Breast epithelium (tissue), 4 donors: ENCODE results near the gene RSRC2. TPM values are rescaled to one million over a fixed set of nuclear protein-coding genes. Genes with fewer than 3 reads are reported as not detected.
"Not testable (repeated sequence)": the region's sequence is repeated elsewhere in the genome, so short reads cannot be mapped to it uniquely, and the experiment has no call there.

Experiments used
- DNase-seq, 2 donors: peaks; one replicate each; pipeline ENCODE4 v3.0.0-alpha.2; 2019; ENCODE audit warnings: low spot score in 2 of 2
- H3K27ac ChIP-seq, 2 donors: fragments of 200-600 bp; sonication (generic) in 1 of 2; one replicate each; pipeline ENCODE4 v1.5.1; 2016 to 2019; ENCODE audit warnings: mild to moderate bottlenecking in 1 of 2
- H3K27me3 ChIP-seq, 2 donors: fragments of 200-600 bp; sonication (generic) in 1 of 2; one replicate each; pipeline versions ENCODE4 v1.5.1 to v1.6.0; 2017 to 2019; ENCODE audit warnings: control low read depth in 1 of 2, mild to moderate bottlenecking in 1 of 2
- H3K36me3 ChIP-seq: fragments of 200-600 bp; one replicate; pipeline ENCODE4 v1.5.1; 2019
- H3K4me1 ChIP-seq, 2 donors: fragments of 200-600 bp; sonication (generic); one replicate each; pipeline ENCODE4 v1.5.1; 2016 to 2019; ENCODE audit warnings: control low read depth in 1 of 2
- H3K4me3 ChIP-seq, 3 donors: fragments of 200-600 bp; sonication (generic); 1 replicate in 2 of 3; 2 replicates in 1 of 3; pipeline ENCODE4 v1.5.1; 2016 to 2019; ENCODE audit warnings: mild to moderate bottlenecking in 3 of 3, moderate library complexity in 2 of 3
- H3K9me3 ChIP-seq, 2 donors: fragments of 200-600 bp; sonication (generic) in 1 of 2; one replicate each; pipeline ENCODE4 v1.5.1; 2016 to 2019; ENCODE audit warnings: control low read depth in 1 of 2
- POLR2A ChIP-seq: fragments of 450-650 bp; IDR thresholded peaks from one replicate; pipeline ENCODE4 v1.6.1; 2016; ENCODE audit warnings: antibody characterized with exemption, mild to moderate bottlenecking, moderate library complexity
- POLR2AphosphoS5 ChIP-seq, 3 donors: sonication (generic); formaldehyde crosslinking; IDR thresholded peaks; one replicate each; pipeline ENCODE4 v1.6.1; 2017; ENCODE audit warnings: antibody characterized with exemption in 3 of 3
- intact Hi-C: fragments of 100-400 bp; cut with DNase I; formaldehyde crosslinking; loops from one replicate; pipeline ENCODE4 v1.15.1; 2023; ENCODE audit warnings: low total_unique reads
- total RNA-seq, 3 donors: library from RNA; depleted of rRNA; stranded (reverse); fragments of >200 nt; gene quantifications; one replicate each; pipeline ENCODE4 v1.1.0, GENCODE V29; 2016
- TF ChIP-seq, protein P1 (sequence below), 3 donors: fragments of 450-650 bp; IDR thresholded peaks; one replicate each; pipeline ENCODE4 v1.5.1; 2016 to 2017; ENCODE audit warnings: antibody characterized with exemption in 3 of 3, mild to moderate bottlenecking in 3 of 3, moderate library complexity in 3 of 3

The RSRC2 gene
- total RNA-seq, 3 donors from 2014 or later = 85.5 to 122 (median 112) TPM

DNA sequence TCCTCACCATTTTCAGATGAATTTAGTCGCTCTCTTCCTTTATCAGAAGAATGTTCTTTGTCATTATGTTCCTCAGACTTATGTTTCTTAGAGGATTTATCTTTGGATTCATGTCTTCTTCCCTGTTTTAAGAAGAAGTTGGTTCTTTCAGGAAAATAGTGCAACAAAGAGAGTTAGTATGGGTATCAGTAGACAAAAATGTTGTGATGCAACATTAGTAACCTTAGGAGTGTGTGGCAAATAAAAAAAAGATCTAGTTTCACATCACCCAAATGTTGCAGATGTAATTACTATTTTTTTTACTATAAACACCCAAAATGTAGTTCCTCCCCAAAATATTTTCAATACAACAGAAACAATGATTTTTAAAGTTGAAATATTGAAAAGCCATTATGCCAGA, 7.8 kb downstream of the RSRC2 start:
- no peak overlapping the region for H3K27ac ChIP-seq
- H3K36me3 ChIP-seq = peaks cover 9% of the 10 kb centered on the region
- H3K4me1 ChIP-seq = peaks cover 4 to 18% of the 10 kb centered on the region in 2 donors
- intact Hi-C loops = loop anchor here (5.0 kb wide), 1 partner anchor 642 kb away; no protein-coding TSS in a partner anchor
- H3K27me3 ChIP-seq = no peaks in the 10 kb centered on the region
- no peak overlapping the region for H3K4me3 ChIP-seq
- no peak for DNase-seq
- TF ChIP-seq, protein P1, sequence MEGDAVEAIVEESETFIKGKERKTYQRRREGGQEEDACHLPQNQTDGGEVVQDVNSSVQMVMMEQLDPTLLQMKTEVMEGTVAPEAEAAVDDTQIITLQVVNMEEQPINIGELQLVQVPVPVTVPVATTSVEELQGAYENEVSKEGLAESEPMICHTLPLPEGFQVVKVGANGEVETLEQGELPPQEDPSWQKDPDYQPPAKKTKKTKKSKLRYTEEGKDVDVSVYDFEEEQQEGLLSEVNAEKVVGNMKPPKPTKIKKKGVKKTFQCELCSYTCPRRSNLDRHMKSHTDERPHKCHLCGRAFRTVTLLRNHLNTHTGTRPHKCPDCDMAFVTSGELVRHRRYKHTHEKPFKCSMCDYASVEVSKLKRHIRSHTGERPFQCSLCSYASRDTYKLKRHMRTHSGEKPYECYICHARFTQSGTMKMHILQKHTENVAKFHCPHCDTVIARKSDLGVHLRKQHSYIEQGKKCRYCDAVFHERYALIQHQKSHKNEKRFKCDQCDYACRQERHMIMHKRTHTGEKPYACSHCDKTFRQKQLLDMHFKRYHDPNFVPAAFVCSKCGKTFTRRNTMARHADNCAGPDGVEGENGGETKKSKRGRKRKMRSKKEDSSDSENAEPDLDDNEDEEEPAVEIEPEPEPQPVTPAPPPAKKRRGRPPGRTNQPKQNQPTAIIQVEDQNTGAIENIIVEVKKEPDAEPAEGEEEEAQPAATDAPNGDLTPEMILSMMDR (IDR thresholded peaks at IDR 0.05) = no peak
- no peak for TF ChIP-seq POLR2A
- TF ChIP-seq POLR2AphosphoS5 (IDR thresholded peaks at IDR 0.05) = no peak
- no peaks in the 10 kb centered on the region for H3K9me3 ChIP-seq

DNA sequence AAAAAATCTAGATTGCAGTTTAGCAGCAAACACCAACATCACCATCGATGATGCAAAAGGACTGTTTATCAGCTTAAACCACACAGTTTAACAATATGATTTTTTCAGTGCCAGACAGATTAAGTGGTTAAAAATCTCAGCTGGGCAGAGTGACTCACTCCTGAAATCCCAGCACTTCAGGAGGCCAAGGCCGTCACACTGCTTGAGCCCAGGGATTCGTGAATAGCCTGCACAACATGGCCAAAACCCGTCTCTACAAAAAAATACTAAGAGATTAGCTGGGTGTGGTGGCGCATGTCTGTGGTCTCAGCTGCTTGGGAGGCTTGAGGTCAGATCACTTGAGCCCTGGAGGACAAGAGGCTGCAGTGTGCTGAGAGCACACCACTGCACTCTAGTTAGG, 8.9 kb downstream of the RSRC2 start:
- Histone ChIP-seq H3K9me3 (no peaks in the 10 kb centered on the region), H3K36me3 (peaks cover 9% of the 10 kb centered on the region), H3K4me1 (peaks cover 0 to 8% of the 10 kb centered on the region in 2 donors), H3K27ac (no peak overlapping the region), H3K4me3 (no peak overlapping the region), H3K27me3 (no peaks in the 10 kb centered on the region)
- DNase-seq = no peak
- no peak for TF ChIP-seq POLR2AphosphoS5 (IDR thresholded peaks at IDR 0.05)
- TF ChIP-seq, protein P1 (IDR thresholded peaks at IDR 0.05) = no peak
- TF ChIP-seq POLR2A = no peak
- intact Hi-C loops = loop anchor here (5.0 kb wide), 1 partner anchor 641 kb away; no protein-coding TSS in a partner anchor

DNA sequence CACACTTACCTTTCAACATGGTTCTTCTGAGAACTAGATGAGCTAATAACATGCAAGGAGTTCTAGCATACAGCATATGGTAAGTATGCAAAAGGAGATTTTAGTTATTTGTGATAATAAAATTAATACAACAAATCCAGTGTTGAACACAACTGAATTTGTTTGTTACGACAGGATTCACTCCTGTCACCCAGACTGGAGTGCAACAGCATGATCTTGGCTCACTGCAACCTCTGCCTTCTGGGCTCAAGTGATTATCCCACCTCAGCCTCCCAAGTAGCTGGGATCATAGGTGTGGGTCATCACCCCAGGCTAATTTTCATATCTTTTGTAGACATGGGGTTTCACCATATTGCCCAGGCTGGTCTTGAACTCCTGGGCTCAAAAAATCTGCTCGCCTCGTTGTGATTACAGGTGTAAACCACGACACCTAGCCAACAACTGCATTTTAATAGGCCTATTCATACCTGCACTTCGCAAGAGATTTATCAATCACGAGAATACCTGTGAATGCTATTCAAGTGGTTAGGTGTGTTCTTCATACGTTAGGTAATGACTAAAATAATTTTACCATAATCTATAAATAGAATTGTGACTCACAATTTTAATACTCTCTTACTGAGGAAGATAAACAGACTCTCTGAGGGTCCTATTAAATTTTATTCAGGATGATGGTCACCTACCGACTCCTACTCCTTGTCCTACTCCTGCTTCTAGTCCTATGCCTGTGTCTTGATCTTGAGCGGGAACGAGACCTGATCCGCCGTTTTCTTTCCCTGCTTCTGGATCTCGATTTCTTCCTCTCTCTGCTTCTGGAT, 10.0 kb downstream of the RSRC2 start:
- peaks cover 9% of the 10 kb centered on the region for H3K36me3 ChIP-seq
- no peaks in the 10 kb centered on the region for H3K9me3 ChIP-seq
- intact Hi-C loops = loop anchor here (5.0 kb wide), 1 partner anchor 639 kb away; no protein-coding TSS in a partner anchor

DNA sequence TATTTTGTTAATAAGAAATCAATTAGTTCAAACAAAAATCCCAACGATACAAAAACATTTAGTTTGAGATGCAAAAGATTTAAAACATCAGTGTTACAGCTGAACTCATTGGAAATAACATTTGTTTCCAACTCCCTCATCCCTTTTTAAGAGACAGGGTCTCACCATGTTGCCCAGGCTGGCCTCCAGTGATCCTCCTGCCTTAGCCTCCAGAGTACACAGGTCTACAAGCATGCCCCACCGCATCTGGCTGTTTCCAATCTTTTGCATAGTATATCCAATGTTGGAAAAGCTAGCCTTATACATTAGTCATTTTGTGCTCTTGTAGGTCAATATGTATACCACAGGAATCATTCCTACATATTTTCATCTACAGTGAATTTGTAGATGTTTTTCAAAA, 11.5 kb downstream of the RSRC2 start:
- H3K4me1 ChIP-seq = no peaks in the 10 kb centered on the region
- no peak overlapping the region for H3K27ac ChIP-seq
- peaks cover 9% of the 10 kb centered on the region for H3K36me3 ChIP-seq
- H3K4me3 ChIP-seq = no peak overlapping the region
- no peaks in the 10 kb centered on the region for H3K27me3 ChIP-seq
- TF ChIP-seq, protein P1 (IDR thresholded peaks at IDR 0.05) = no peak
- TF ChIP-seq POLR2AphosphoS5 (IDR thresholded peaks at IDR 0.05) (no peak), POLR2A (no peak)
- DNase-seq = no peak
- H3K9me3 ChIP-seq = no peaks in the 10 kb centered on the region
- intact Hi-C loops = loop anchor here (2.0 to 5.0 kb wide), 2 partner anchors 72 to 638 kb away; no protein-coding TSS in a partner anchor

More for the DNA sequence above, 10.0 kb downstream of the RSRC2 start:
- no peaks in the 10 kb centered on the region for H3K4me1 ChIP-seq
- no peak for DNase-seq
- no peak for TF ChIP-seq POLR2AphosphoS5 (IDR thresholded peaks at IDR 0.05)
- TF ChIP-seq POLR2A = no peak
- TF ChIP-seq, protein P1 (IDR thresholded peaks at IDR 0.05) = no peak
- H3K27ac ChIP-seq = no peak overlapping the region
- no peak overlapping the region for H3K4me3 ChIP-seq
- no peaks in the 10 kb centered on the region for H3K27me3 ChIP-seq

DNA sequence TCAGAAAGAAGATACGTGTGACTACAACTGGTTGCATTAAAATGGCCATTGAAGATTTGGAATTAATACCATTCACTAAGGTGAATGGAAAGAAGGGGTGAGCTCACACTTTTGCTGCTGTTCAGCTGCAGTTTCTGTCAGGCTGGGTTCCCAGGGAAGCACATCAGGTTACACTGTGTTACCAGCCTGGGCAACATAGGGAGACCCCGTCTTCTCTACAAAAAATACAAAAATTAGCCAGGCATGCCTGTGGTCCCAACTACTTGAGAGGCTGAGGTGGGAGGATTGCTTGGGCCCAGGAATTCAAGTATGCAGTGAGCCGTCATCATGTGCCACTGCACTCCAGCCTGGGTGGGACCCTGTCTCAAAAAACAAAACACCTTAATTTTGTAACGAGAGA, 13.1 kb downstream of the RSRC2 start:
- intact Hi-C loops = loop anchor here (2.0 kb wide), 1 partner anchor 71 kb away; no protein-coding TSS in a partner anchor
- H3K27me3 ChIP-seq = no peaks in the 10 kb centered on the region
- no peak overlapping the region for H3K4me3 ChIP-seq
- no peak overlapping the region for H3K27ac ChIP-seq
- TF ChIP-seq POLR2A (no peak), POLR2AphosphoS5 (IDR thresholded peaks at IDR 0.05) (no peak)
- TF ChIP-seq, protein P1 (IDR thresholded peaks at IDR 0.05) = no peak
- no peaks in the 10 kb centered on the region for H3K9me3 ChIP-seq
- H3K36me3 ChIP-seq = peaks cover 18% of the 10 kb centered on the region
- DNase-seq = no peak
- H3K4me1 ChIP-seq = no peaks in the 10 kb centered on the region

DNA sequence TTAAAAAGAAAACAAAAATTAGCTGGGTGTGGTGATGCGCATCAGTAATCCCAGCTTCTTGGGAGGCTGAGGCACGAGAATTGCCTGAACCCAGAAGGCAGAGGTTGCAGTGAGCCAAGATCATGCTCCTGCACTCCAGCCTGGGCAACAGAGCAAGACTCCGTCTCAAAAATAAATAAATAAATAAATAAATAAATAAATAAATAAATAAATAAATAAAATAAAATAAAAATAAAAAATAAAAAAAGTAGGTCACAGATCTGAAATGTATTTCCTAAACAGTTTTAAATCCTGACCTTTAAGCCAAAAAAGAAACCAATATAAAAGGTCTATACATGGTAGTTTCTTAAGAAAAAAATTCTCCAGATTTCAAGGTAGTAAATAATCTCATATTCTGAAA, 13.7 kb downstream of the RSRC2 start:
- H3K36me3 ChIP-seq = peaks cover 22% of the 10 kb centered on the region
- H3K4me1 ChIP-seq, H3K4me3 ChIP-seq, H3K9me3 ChIP-seq, H3K27ac ChIP-seq, DNase-seq, H3K27me3 ChIP-seq, intact Hi-C loops: not testable (repeated sequence)
